Inflammatory macrophage (primary cell): ENCODE data around the gene KIF1B.
"Not testable (repeated sequence)": the region's sequence is repeated elsewhere in the genome, so short reads cannot be mapped to it uniquely, and the experiment has no call there.

Experiments used
- DNase-seq, 2 donors: peaks; one replicate each; pipeline ENCODE4 v3.0.0-alpha.2; 2020 to 2022

KIF1B gene

DNA sequence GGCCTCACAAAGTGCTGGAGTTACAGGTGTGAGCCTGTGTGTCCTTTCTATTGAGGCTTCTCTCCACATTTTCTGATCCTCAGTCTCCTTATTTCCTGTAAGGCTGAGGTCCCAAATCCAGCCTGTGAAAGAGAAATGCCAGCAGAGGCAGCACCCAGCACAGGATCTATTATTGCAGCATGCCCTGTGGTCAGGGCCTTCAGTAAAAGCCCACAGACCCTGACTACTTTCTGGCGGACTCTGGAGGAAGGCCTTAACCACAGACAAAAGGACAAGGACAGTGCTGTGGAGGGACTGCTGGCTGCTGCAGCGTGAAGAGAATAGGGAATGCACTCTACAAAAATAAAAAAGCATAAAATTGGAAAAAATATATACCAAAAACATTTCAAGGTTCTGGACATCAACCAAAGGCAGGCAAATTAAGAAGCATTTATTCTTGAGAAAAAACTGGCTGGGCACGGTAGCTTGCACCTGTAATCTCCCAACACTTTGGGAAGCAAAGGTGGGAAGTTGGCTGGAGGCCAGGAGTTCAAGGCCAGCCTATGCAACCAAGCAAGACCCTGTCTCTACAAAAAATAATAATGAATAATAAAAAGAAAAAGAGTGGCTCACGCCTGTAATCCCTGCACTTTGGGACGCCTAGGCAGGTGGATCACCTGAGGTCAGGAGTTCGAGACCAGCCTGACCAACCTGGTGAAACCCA lies 179.1 kb downstream of the KIF1B start:
- peak in 1 of 2 donors; percentile 55 for DNase-seq

GRCh38 chr1:10396870-10397269 lies 186.5 kb downstream of the KIF1B start:
- DNase-seq = no peak

DNA sequence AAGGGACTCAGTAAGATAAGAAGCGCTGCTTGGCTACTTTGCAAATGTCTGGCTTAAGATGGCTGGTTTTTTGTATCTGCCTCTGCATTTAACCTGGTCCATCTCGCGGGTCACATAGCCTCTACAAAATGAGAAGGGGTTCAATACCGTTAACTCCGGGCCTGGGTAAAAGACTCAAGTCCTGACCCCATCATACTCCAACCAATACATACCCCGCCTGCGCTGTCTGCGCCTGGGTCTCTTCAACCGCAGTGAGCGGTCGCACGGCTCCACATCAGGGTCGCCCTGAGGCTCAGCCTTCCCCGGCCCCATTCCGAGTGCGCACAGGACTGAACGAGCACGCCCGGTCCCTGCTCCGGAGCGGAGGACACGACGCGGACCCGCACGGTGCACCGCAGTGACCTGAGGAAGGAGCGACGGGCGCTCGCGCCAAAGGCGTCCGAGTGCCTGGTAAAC lies 187.9 kb downstream of the KIF1B start:
- no peak for DNase-seq

DNA sequence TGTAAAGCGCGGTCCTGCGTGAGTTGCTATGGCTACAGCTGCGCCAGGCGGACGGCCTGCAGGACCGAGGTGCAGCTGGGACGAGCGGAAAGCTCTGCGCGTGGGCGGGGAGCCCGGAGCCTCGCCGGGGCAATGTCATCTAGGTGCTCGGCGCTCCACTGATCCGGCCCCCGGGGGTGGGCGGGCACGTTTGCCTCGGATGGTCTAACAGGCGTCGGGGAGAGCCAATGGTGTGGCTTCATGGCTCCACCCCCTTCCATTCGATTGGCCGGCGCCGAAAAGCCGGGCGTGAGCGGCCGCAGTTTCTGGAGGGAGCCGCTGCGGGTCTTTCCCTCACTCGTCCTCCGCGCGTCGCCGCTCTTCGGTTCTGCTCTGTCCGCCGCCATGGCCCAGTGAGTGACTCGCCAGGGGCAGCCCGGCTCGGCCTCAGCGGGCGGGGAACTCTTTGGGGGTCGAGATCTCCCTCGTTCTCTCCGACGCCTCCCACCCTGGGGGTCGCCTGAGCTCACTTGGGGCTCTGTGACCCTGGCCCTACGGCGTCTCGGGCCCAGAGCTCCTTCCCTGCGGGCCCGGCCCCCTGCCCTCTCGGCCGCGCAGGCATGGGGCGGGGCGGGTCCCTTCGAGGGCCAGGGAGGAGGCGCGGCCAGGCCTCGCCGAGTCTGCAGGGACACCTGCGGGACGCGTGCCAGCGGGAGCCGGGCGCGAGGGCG lies 188.5 kb downstream of the KIF1B start, which contains the start of gene PGD:
Gene PGD (plus strand): TSS at position 331 of the 710 bp plus-strand sequence. CDS start 54 bp downstream, at position 385.
- DNase-seq = peak; percentile 100

DNA sequence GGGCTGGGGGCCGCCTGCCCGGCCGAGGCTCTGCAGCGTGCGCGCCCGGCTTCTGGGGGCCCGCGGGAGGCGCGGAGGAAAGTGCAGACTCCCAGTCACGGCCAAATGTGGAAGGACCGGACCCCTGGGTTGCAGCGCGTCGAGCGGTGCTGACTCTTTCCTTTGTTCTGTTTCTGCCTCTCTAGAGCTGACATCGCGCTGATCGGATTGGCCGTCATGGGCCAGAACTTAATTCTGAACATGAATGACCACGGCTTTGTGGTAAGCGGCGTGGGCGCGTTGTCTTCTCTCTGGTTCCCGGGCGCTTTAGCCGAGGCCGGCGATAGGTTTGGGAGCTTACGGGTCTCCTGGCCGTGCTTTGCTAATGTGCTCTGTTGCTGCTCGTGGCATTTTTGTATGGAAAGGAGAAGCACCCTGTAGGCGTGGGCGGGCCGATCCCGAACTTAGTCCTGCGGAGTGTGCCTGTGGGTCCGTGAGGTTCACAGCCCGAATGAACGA lies 189.1 kb downstream of the KIF1B start:
- DNase-seq = peak; percentile 77 to 91

DNA sequence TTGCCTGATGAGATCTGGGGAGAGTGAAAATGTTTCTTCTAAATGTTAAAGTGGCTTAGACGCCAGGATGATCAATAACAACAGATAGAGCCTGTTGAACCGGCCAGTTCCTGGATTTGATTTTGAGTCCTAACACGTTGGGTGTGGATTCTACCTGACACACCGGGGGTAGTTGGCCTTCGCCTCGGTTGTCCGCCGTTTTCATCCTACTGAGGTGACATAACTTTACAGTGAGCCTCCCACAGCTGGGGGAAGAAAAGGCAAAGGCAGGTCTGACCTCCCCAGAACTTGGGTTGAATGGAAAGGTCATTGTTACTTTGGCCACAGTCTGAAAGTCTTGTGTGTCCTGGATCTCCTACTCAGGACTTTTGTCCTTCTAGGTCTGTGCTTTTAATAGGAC lies 189.6 kb downstream of the KIF1B start:
- DNase-seq = no peak

DNA sequence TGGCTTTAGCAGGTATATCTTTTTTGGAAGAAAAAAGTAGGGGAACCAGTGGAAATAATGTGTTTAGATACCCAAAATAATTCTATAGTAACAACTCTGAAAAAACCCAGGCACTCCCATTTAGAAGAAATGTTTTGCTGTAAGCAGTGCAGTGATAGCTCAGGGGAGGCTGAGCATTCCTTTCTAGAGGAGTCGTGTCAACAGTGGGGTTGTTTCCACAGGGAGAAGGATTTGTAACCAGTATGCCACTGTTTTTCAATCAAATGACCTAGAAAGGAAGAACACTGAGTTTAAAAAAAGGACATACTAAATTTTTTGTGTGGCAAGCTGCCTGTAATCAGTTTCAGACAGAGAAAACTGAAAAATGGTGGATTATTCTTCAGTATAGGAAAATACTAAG lies 190.9 kb downstream of the KIF1B start:
- DNase-seq = no peak

DNA sequence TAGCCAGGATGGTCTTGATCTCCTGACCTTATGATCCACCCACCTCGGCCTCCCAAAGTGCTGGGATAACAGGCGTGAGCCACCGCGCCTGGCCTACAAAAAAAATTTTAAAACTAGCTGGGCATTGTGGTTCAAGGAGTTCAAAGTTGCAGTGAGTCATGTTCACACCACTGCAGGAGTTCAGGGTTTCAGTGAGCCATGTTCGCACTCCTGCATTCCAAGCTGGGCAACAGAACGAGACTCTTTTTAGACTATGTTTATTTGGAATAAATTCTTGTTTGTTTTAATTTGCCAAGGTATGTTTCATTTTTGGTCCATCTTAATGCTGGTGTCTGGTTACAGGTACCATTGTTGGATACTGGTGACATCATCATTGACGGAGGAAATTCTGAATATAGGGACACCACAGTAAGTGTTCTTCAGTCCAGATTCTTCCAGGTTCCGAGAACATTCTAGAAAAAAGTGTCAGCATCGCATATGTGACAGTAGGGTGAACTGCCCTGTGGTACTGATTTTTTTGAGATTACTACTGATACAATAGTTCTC lies 192.4 kb downstream of the KIF1B start:
- DNase-seq = peak in 1 of 2 donors; percentile 42

DNA sequence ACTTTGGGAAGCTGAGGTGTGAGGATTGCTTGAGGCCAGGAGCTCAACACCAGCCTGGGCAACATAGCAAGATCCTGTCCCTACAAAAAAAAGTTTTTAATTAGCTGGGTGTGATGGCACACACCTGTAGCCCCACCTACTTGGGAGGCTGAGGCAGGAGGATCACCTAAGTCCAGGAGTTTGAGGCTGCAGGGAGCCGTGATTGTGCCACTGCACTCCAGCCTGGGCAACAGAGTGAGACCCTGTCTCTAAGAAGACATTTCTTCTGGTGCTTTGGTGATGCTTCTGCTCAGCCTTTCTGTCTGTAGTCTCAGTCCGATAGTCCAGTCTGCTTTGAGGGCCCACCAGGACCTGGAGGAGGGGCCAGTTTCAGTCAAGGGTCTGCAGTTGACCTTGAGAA lies 196.8 kb downstream of the KIF1B start:
- no peak for DNase-seq

- peak; percentile 94 for DNase-seq
Observed at GRCh38 chr1:10415211-10415930, 205.0 kb downstream of the KIF1B start.

DNA sequence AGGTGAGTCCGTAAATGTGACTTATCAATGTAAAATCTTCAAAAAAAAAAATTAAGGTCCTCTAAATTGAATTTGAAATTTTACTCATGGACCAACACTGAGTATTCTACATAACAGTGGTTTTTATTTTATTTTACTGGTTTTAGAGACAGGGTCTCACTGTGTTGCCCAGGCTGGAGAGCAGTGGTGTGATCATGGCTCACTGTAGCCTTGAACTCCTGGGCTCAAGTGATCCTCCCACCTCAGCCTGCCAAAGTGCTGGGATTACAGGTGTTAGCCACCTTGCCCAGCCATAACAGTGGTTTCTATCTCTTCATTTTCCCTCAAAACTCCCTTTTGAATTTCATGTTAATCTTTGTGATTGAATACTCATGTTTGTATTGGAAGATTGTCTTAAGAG lies 205.6 kb downstream of the KIF1B start:
- not testable (repeated sequence) for DNase-seq

GRCh38 chr1:10418741-10419140 lies 208.4 kb downstream of the KIF1B start:
- DNase-seq = not testable (repeated sequence)

GRCh38 chr1:10419351-10419750 lies 209.0 kb downstream of the KIF1B start:
- no peak for DNase-seq

- DNase-seq = no peak
Observed at GRCh38 chr1:10421637-10422036, 211.3 kb downstream of the KIF1B start.

DNA sequence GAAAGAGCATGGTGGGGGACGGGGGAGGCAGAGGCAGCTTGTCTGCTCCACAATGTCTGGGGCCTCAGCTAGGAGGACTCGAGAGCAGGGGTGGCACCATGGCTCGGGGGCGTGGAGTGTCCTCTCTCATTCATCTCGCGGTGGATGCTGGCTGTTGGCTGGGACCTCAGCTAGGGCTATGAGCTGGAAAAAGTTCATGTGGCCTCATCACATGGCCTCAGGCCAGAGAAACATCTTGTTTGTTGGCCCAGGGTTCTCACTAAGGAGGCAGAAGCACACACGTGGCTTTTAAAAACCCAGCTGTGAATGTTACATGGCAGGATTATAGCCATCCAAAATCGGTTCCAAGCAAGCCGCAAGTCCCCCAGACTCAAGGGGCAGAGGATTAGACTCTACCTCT lies 213.7 kb downstream of the KIF1B start:
- no peak for DNase-seq

DNA sequence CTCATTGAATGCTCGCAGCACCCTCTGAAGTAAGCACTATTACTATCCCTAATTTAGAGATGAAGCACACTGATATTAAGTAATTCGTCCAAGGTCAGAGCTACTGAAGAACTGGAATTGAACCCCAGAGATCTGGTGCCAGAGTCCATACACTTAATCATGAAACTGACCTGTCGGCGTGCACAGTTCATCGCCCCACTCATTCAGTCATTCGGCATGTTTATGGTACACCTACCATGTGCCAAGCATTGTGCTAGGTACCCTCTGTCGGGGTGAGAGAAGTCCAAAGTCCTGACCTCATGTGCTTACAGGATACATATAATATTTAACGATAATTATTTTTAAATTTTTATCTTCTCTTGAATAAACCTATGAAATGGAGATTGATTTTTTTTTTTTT lies 214.3 kb downstream of the KIF1B start:
- no peak for DNase-seq

GRCh38 chr1:10425826-10426534 lies 215.6 kb downstream of the KIF1B start:
- not testable (repeated sequence) for DNase-seq

- not testable (repeated sequence) for DNase-seq
Observed at GRCh38 chr1:10426535-10426848, 216.1 kb downstream of the KIF1B start.

DNA sequence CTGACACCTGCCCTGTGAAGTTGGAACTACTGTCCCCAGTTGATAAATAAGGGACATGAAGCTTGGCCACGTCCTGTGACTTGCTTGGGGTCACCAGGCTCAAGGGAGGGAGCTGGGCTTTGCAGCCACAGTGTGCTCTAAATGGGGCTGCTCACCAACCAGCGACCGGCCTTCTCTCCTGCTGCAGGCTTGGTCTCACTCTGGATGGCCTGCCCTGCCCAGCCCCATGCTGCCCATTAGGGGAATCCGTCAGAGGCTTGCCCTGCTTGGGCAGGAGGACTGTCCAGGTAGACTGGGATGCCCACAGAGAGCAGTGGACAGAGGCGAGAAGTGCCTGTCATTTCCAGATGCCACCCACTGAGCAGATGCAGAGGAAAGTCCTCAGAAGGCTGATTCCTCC lies 218.6 kb downstream of the KIF1B start:
- no peak for DNase-seq

- DNase-seq = peak; percentile 40 to 55
Observed at GRCh38 chr1:10429868-10430215, 219.5 kb downstream of the KIF1B start.

GRCh38 chr1:10430216-10431069 lies 220.1 kb downstream of the KIF1B start, which contains the start of gene CENPS:
Gene CENPS, plus strand, starts transcription at chr1:10430433. Its CDS starts 85 bp downstream, at chr1:10430518.
- DNase-seq = peak; percentile 87 to 88
